Measurements from ENCODE around the gene ANXA1.

Gene ANXA1

DNA sequence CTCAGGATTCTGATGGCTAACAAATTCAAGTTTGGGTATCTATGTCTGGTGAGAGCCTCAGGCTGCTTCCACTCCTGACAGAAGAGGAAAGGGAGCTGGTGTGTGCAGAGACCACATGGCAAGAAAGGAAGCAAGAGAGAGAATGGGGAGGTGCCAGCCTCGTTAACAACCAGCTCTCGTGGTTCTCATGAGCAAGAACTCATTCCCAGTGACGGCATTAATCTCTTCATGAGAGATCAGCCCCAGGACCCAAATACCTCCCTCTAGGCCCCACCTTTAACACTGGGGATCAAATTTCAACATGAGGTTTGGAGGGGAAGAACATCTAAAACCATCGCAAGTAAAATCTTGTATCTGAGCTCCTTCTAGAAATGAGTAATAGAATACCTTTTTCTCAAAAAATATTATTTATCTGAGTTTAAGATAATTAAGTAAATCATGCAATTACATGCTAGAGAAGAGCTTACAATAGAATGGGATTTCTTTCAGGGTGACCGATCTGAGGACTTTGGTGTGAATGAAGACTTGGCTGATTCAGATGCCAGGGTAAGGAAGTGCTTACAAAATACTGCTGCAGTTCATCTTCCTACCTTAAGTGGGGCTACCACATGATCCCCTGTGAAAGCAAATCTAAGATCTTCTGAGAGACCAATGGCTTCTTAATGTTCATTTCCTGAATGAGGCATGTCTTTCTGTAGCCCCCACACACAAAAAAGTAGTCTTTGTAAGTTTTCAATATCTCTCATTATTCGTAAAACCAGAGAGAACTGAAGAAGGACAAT lies 11.5 kb downstream of the ANXA1 start:
- no peak overlapping the region for H3K9ac ChIP-seq (ENCODE audit: low read length)
- no peak overlapping the region for H3K4me2 ChIP-seq (ENCODE audit: low read length)
- no peak overlapping the region for H3K4me3 ChIP-seq (ENCODE audit: low read depth, low read length, poor library complexity, severe bottlenecking)
- no peaks in the 10 kb centered on the region for H3F3A ChIP-seq (ENCODE audit: insufficient read depth, low read length)
- TF ChIP-seq, protein P1, sequence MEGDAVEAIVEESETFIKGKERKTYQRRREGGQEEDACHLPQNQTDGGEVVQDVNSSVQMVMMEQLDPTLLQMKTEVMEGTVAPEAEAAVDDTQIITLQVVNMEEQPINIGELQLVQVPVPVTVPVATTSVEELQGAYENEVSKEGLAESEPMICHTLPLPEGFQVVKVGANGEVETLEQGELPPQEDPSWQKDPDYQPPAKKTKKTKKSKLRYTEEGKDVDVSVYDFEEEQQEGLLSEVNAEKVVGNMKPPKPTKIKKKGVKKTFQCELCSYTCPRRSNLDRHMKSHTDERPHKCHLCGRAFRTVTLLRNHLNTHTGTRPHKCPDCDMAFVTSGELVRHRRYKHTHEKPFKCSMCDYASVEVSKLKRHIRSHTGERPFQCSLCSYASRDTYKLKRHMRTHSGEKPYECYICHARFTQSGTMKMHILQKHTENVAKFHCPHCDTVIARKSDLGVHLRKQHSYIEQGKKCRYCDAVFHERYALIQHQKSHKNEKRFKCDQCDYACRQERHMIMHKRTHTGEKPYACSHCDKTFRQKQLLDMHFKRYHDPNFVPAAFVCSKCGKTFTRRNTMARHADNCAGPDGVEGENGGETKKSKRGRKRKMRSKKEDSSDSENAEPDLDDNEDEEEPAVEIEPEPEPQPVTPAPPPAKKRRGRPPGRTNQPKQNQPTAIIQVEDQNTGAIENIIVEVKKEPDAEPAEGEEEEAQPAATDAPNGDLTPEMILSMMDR (IDR thresholded peaks at IDR 0.05; ENCODE audit: low read length), result no peak
- TF ChIP-seq EZH2 (IDR thresholded peaks at IDR 0.05; ENCODE audit: borderline replicate concordance, low read length), result no peak
- H3K9me2 ChIP-seq (ENCODE audit: low read depth, low read length), result no peaks in the 10 kb centered on the region
- H3K27me3 ChIP-seq (ENCODE audit: insufficient read depth, low read length), result no peaks in the 10 kb centered on the region
- H3K79me2 ChIP-seq (ENCODE audit: insufficient read depth, low read length), result no peaks in the 10 kb centered on the region
- H3K9me3 ChIP-seq (ENCODE audit: low read length), result no peaks in the 10 kb centered on the region
- no peaks in the 10 kb centered on the region for H3K36me3 ChIP-seq (ENCODE audit: insufficient read depth, low read length)
- H3K4me1 ChIP-seq (ENCODE audit: insufficient read depth, low read length, severe bottlenecking), result no peaks in the 10 kb centered on the region
- H3K27ac ChIP-seq (ENCODE audit: low read depth, low read length, poor library complexity, severe bottlenecking), result no peak overlapping the region
- H2AFZ ChIP-seq (ENCODE audit: low read length), result no peak overlapping the region
- no peaks in the 10 kb centered on the region for H4K20me1 ChIP-seq (ENCODE audit: insufficient read depth, low read length)

DNA sequence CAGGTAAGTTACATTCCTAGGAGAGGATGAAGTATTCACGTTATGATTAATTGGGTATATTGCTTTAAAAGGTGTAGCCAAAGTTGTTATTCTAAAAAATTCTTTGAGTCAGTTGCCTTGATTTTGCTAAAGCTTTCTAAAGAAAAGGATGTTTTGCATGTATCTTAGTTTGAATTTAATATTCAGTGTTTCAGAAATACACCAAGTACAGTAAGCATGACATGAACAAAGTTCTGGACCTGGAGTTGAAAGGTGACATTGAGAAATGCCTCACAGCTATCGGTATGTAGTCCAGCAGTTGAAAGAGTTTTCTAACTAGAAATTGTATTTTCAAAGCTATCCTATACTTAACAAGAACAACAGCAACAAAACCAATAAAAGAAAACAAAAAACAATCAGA lies 14.2 kb downstream of the ANXA1 start:
- Histone ChIP-seq H3K4me1 (ENCODE audit: insufficient read depth, low read length, severe bottlenecking) (no peaks in the 10 kb centered on the region), H3K27me3 (ENCODE audit: insufficient read depth, low read length) (no peaks in the 10 kb centered on the region), H3K4me2 (ENCODE audit: low read length) (no peak overlapping the region), H3K4me3 (ENCODE audit: low read depth, low read length, poor library complexity, severe bottlenecking) (no peak overlapping the region), H3F3A (ENCODE audit: insufficient read depth, low read length) (no peaks in the 10 kb centered on the region), H4K20me1 (ENCODE audit: insufficient read depth, low read length) (no peaks in the 10 kb centered on the region), H3K79me2 (ENCODE audit: insufficient read depth, low read length) (no peaks in the 10 kb centered on the region), H2AFZ (ENCODE audit: low read length) (no peak overlapping the region), H3K9ac (ENCODE audit: low read length) (no peak overlapping the region), H3K9me2 (ENCODE audit: low read depth, low read length) (no peaks in the 10 kb centered on the region), H3K36me3 (ENCODE audit: insufficient read depth, low read length) (no peaks in the 10 kb centered on the region), H3K27ac (ENCODE audit: low read depth, low read length, poor library complexity, severe bottlenecking) (no peak overlapping the region), H3K9me3 (ENCODE audit: low read length) (no peaks in the 10 kb centered on the region)
- TF ChIP-seq, protein P1 (IDR thresholded peaks at IDR 0.05; ENCODE audit: low read length), result no peak
- TF ChIP-seq EZH2 (IDR thresholded peaks at IDR 0.05; ENCODE audit: borderline replicate concordance, low read length), result no peak

DNA sequence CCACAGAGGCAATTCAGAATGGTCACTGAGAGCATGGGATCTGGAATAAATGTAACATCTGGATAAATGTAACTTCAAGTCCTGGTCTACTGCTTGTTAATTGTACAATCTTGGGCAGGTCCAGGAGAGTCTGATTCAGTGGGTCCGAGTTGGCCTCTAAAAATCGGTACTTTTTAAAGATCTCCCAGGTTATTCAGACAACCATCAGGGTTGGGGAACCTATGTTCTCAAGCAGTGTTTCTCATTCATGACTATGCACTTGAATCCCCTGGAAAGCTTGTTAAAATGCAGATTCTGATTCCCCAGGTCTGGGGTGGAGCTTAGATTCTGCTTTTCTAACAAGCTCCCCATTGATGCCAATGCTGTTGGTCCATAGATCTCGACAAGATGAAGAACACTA lies 14.8 kb downstream of the ANXA1 start:
- H3K4me1 ChIP-seq (ENCODE audit: insufficient read depth, low read length, severe bottlenecking), result no peaks in the 10 kb centered on the region
- no peaks in the 10 kb centered on the region for H4K20me1 ChIP-seq (ENCODE audit: insufficient read depth, low read length)
- H3K9me3 ChIP-seq (ENCODE audit: low read length), result no peaks in the 10 kb centered on the region
- no peak overlapping the region for H3K27ac ChIP-seq (ENCODE audit: low read depth, low read length, poor library complexity, severe bottlenecking)
- no peak for TF ChIP-seq EZH2 (IDR thresholded peaks at IDR 0.05; ENCODE audit: borderline replicate concordance, low read length)
- TF ChIP-seq, protein P1 (IDR thresholded peaks at IDR 0.05; ENCODE audit: low read length), result no peak
- H3K4me3 ChIP-seq (ENCODE audit: low read depth, low read length, poor library complexity, severe bottlenecking), result no peak overlapping the region
- H3K9ac ChIP-seq (ENCODE audit: low read length), result no peak overlapping the region
- H3K9me2 ChIP-seq (ENCODE audit: low read depth, low read length), result no peaks in the 10 kb centered on the region
- H2AFZ ChIP-seq (ENCODE audit: low read length), result no peak overlapping the region
- no peak overlapping the region for H3K4me2 ChIP-seq (ENCODE audit: low read length)
- no peaks in the 10 kb centered on the region for H3F3A ChIP-seq (ENCODE audit: insufficient read depth, low read length)
- no peaks in the 10 kb centered on the region for H3K79me2 ChIP-seq (ENCODE audit: insufficient read depth, low read length)
- H3K36me3 ChIP-seq (ENCODE audit: insufficient read depth, low read length), result no peaks in the 10 kb centered on the region
- H3K27me3 ChIP-seq (ENCODE audit: insufficient read depth, low read length), result no peaks in the 10 kb centered on the region

All from OCI-LY1 (cell line).